Osteoblast (primary cell): ENCODE measurements around the gene NME7. TPM values are rescaled to one million over a fixed set of nuclear protein-coding genes. Genes with fewer than 3 reads are reported as not detected.

Source experiments
- DNase-seq: peaks from one replicate; pipeline ENCODE4 v3.0.0; 2011; ENCODE audit warnings: low spot score, mixed read lengths; ENCODE audit not compliant: insufficient read length; ENCODE audit errors: missing footprints
- H2AFZ ChIP-seq: 2 replicates; pipeline ENCODE4 v1.6.0; 2011; ENCODE audit warnings: mild to moderate bottlenecking, low read length
- H3K27ac ChIP-seq: 2 replicates; pipeline ENCODE4 v1.5.1; 2011; ENCODE audit warnings: mild to moderate bottlenecking, low read depth, low read length, moderate library complexity
- H3K27me3 ChIP-seq: 2 replicates; pipeline ENCODE4 v1.6.0; 2012; ENCODE audit warnings: mild to moderate bottlenecking, control low read depth, inconsistent platforms, low read length, moderate library complexity; ENCODE audit not compliant: insufficient read depth
- H3K36me3 ChIP-seq: 2 replicates; pipeline ENCODE4 v1.5.1; 2011; ENCODE audit warnings: mild to moderate bottlenecking, low read length, control low read depth, moderate library complexity; ENCODE audit not compliant: insufficient read depth
- H3K4me1 ChIP-seq: 2 replicates; pipeline ENCODE4 v1.5.1; 2011; ENCODE audit warnings: mild to moderate bottlenecking, low read length, control low read depth, moderate library complexity; ENCODE audit not compliant: insufficient read depth
- H3K4me2 ChIP-seq: 2 replicates; pipeline ENCODE4 v1.6.0; 2011; ENCODE audit warnings: mild to moderate bottlenecking, low read length; ENCODE audit not compliant: insufficient read depth
- H3K4me3 ChIP-seq: fragments of 200-600 bp; sonication (generic); 3 replicates; pipeline ENCODE4 v1.5.1; 2012; ENCODE audit warnings: mild to moderate bottlenecking, low read length, inconsistent platforms; ENCODE audit not compliant: insufficient read depth
- H3K79me2 ChIP-seq: 2 replicates; pipeline ENCODE4 v1.6.0; 2012; ENCODE audit warnings: mild to moderate bottlenecking, low read length, control low read depth, inconsistent platforms; ENCODE audit not compliant: insufficient read depth
- H3K9me3 ChIP-seq: 2 replicates; pipeline ENCODE4 v1.5.1; 2011; ENCODE audit warnings: low read depth, low read length, control low read depth
- H4K20me1 ChIP-seq: 2 replicates; pipeline ENCODE4 v1.6.0; 2012; ENCODE audit warnings: mild to moderate bottlenecking, low read length, control low read depth; ENCODE audit not compliant: insufficient read depth
- CTCF ChIP-seq: IDR thresholded peaks from 2 replicates; pipeline ENCODE4 v1.5.1; 2011; ENCODE audit warnings: mild to moderate bottlenecking, low read depth, low read length, moderate library complexity; ENCODE audit errors: extremely low read depth
- total RNA-seq: library from RNA; depleted of rRNA; stranded (reverse); fragments of >200 nt; gene quantifications from 2 replicates; pipeline ENCODE4 v1.2.3, GENCODE V29; 2012

NME7 gene
- total RNA-seq, 1 donor, result 31.5 TPM

- H3K4me1 ChIP-seq, result peaks cover 8% of the 10 kb centered on the region
- peak overlapping the region; percentile 0 for H3K4me2 ChIP-seq
- H2AFZ ChIP-seq, result no peak overlapping the region
- no peak overlapping the region for H3K4me3 ChIP-seq
- H3K36me3 ChIP-seq, result no peaks in the 10 kb centered on the region
- H3K9me3 ChIP-seq, result no peaks in the 10 kb centered on the region
- no peaks in the 10 kb centered on the region for H3K27me3 ChIP-seq
- peaks cover 7% of the 10 kb centered on the region for H3K79me2 ChIP-seq
- no peak overlapping the region for H3K27ac ChIP-seq
- DNase-seq, result peak; percentile 11
- no peaks in the 10 kb centered on the region for H4K20me1 ChIP-seq
- no peak for TF ChIP-seq CTCF
Measured at GRCh38 chr1:169326261-169326955, 41.2 kb downstream of the NME7 start.

GRCh38 chr1:169325117-169325516 lies 42.5 kb downstream of the NME7 start:
- Histone ChIP-seq H3K9me3 (no peaks in the 10 kb centered on the region), H4K20me1 (no peaks in the 10 kb centered on the region), H3K4me3 (no peak overlapping the region), H3K27me3 (no peaks in the 10 kb centered on the region), H3K4me2 (no peak overlapping the region), H3K27ac (no peak overlapping the region), H3K4me1 (peaks cover 13% of the 10 kb centered on the region), H3K36me3 (no peaks in the 10 kb centered on the region), H3K79me2 (peaks cover 5% of the 10 kb centered on the region), H2AFZ (no peak overlapping the region)
- no peak for DNase-seq
- no peak for TF ChIP-seq CTCF

GRCh38 chr1:169322138-169322537 lies 45.5 kb downstream of the NME7 start:
- H3K27ac ChIP-seq, result no peak overlapping the region

More at GRCh38 chr1:169322138-169322537, 45.5 kb downstream of the NME7 start:
- Histone ChIP-seq H3K4me2 (no peak overlapping the region), H2AFZ (no peak overlapping the region), H3K79me2 (peaks cover 5% of the 10 kb centered on the region), H4K20me1 (no peaks in the 10 kb centered on the region), H3K4me1 (peaks cover 13% of the 10 kb centered on the region), H3K36me3 (no peaks in the 10 kb centered on the region), H3K4me3 (no peak overlapping the region), H3K9me3 (no peaks in the 10 kb centered on the region), H3K27me3 (no peaks in the 10 kb centered on the region)
- no peak for DNase-seq
- no peak for TF ChIP-seq CTCF
